ENCODE data around the gene TSHZ3. TPM values are rescaled to one million over a fixed set of nuclear protein-coding genes. Genes with fewer than 3 reads are reported as not detected.

Gene TSHZ3
- 10.9 and 15.4 TPM in 2 replicates for polyA plus RNA-seq (2011; rRNA removed)
- 28.1 and 30.6 TPM in 2 replicates for polyA minus RNA-seq (2011; rRNA and poly(A)+ RNA removed)

- CTCF ChIA-PET, result interaction anchor here (0.6 kb wide), 1 partner anchor 136 kb away, joined by 3 read pairs; no protein-coding TSS in a partner anchor
- H3K27ac ChIP-seq (ENCODE audit: low read depth, low read length), result peak within 1 kb of the TSS; percentile 70
- POLR2A ChIA-PET, result interaction anchor here (0.8 to 1.5 kb wide), 6 partner anchors 9 to 125 kb away, joined by 3 to 5 read pairs (median 3); no protein-coding TSS in a partner anchor
- H3K9me3 ChIP-seq (ENCODE audit: control insufficient read depth, insufficient read depth, low read length), result no peaks in the 10 kb centered on the region; the same call in 1 of the 2 replicates
- no peak for DNase-seq (ENCODE audit: low read depth, low spot score)
- no peak for TF ChIP-seq CTCF (IDR thresholded peaks at IDR 0.05; ENCODE audit: low read depth, low read length)
- peak within 1 kb of the TSS; percentile 88 for H3K4me3 ChIP-seq (ENCODE audit: low read depth, low read length)
- H3K27me3 ChIP-seq (ENCODE audit: control insufficient read depth, insufficient read depth, low read length), result no peaks in the 10 kb centered on the region
Measured at GRCh38 chr19:31349160-31349881, at the start of gene TSHZ3. Gene TSHZ3, minus strand, starts transcription at chr19:31349436. Its CDS starts 217 bp downstream, at chr19:31349219.

GRCh38 chr19:31397308-31397707 lies 48.1 kb upstream of the TSHZ3 start:
- DNase-seq (ENCODE audit: low read depth, low spot score), result no peak
- ChIA-PET POLR2A (no interaction called here), CTCF (no interaction called here)
- Histone ChIP-seq H3K4me3 (ENCODE audit: low read depth, low read length) (no peak overlapping the region), H3K27me3 (ENCODE audit: control insufficient read depth, insufficient read depth, low read length) (peaks cover 26% of the 10 kb centered on the region), H3K9me3 (ENCODE audit: control insufficient read depth, insufficient read depth, low read length) (no peaks in the 10 kb centered on the region), H3K27ac (ENCODE audit: low read depth, low read length) (no peak overlapping the region)
- no peak for TF ChIP-seq CTCF (IDR thresholded peaks at IDR 0.05; ENCODE audit: low read depth, low read length)

GRCh38 chr19:31392464-31392863 lies 43.2 kb upstream of the TSHZ3 start:
- peaks cover 14% of the 10 kb centered on the region for H3K27me3 ChIP-seq (ENCODE audit: control insufficient read depth, insufficient read depth, low read length)
- no peak for DNase-seq (ENCODE audit: low read depth, low spot score)
- H3K27ac ChIP-seq (ENCODE audit: low read depth, low read length), result no peak overlapping the region
- ChIA-PET POLR2A (no interaction called here), CTCF (interaction anchor here (0.8 kb wide), 1 partner anchor 16 kb away, joined by 3 read pairs; no protein-coding TSS in a partner anchor)
- no peak for TF ChIP-seq CTCF (IDR thresholded peaks at IDR 0.05; ENCODE audit: low read depth, low read length)
- H3K4me3 ChIP-seq (ENCODE audit: low read depth, low read length), result no peak overlapping the region
- no peaks in the 10 kb centered on the region; the same call in 1 of the 2 replicates for H3K9me3 ChIP-seq (ENCODE audit: control insufficient read depth, insufficient read depth, low read length)

- CTCF ChIA-PET, result no interaction called here
- H3K4me3 ChIP-seq (ENCODE audit: low read depth, low read length), result no peak overlapping the region
- no peak for TF ChIP-seq CTCF (IDR thresholded peaks at IDR 0.05; ENCODE audit: low read depth, low read length)
- no peak overlapping the region for H3K27ac ChIP-seq (ENCODE audit: low read depth, low read length)
- POLR2A ChIA-PET, result no interaction called here
- H3K27me3 ChIP-seq (ENCODE audit: control insufficient read depth, insufficient read depth, low read length), result peaks cover 14% of the 10 kb centered on the region
- DNase-seq (ENCODE audit: low read depth, low spot score), result no peak
- no peaks in the 10 kb centered on the region; the same call in 1 of the 2 replicates for H3K9me3 ChIP-seq (ENCODE audit: control insufficient read depth, insufficient read depth, low read length)
Measured at GRCh38 chr19:31391518-31391917, 42.3 kb upstream of the TSHZ3 start.

- H3K27ac ChIP-seq (ENCODE audit: low read depth, low read length), result no peak overlapping the region
- no peak for TF ChIP-seq CTCF (IDR thresholded peaks at IDR 0.05; ENCODE audit: low read depth, low read length)
- no peaks in the 10 kb centered on the region; the same call in 1 of the 2 replicates for H3K9me3 ChIP-seq (ENCODE audit: control insufficient read depth, insufficient read depth, low read length)
- ChIA-PET POLR2A (no interaction called here), CTCF (no interaction called here)
- DNase-seq (ENCODE audit: low read depth, low spot score), result no peak
- peaks cover 7% of the 10 kb centered on the region for H3K27me3 ChIP-seq (ENCODE audit: control insufficient read depth, insufficient read depth, low read length)
- H3K4me3 ChIP-seq (ENCODE audit: low read depth, low read length), result no peak overlapping the region
Measured at GRCh38 chr19:31390711-31391110, 41.5 kb upstream of the TSHZ3 start.

All from AG04450 (cell line).